Measurements from ENCODE around the gene INPP5K. TPM values are rescaled to one million over a fixed set of nuclear protein-coding genes. Genes with fewer than 3 reads are reported as not detected.
"Not testable (repeated sequence)": the region's sequence is repeated elsewhere in the genome, so short reads cannot be mapped to it uniquely, and the experiment has no call there.

INPP5K gene
- total RNA-seq, result 20.1 and 31.6 TPM in 2 replicates

DNA sequence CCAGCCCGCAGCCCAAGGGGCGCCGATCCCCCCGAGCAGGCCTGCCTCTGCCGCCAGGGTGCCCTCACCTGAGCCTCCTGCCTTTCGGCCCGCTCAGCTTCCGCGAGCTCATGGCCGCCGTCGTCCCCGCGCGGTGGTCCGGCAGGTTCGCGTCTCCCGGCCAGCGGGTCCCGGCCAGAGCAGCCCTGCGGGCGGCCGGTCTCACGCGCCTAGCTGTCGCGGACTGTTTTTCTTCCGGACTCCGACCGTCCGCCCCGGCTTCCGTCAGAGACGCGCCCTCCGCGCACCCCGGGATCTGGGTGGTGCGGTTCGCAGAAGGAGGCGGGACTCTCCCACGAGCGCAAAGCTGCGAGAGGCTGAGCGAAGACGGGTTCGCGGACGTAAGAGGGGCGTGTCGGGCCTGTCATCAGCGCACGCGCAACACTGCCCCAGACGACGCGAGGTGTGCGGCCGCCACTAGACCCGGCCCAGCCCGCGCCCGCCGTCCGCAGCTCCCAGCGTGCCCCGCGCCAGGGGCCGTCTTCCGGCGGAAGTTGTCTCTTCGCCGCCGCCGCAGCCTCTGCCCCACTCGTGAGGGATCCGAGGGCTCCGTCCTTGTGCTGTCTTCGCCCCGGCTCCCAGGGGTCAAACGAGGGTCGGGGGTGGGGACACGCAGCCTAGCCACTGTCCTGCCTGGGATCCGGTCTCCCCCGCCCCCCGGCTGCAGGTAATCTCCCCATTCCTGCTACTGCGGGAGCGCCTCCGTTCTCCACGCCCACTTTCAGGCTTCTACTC lies at the start of gene INPP5K:
Gene INPP5K (minus strand): TSS at position 225 of the 774 bp plus-strand sequence. CDS start 113 bp downstream, at position 112.
- peaks cover 2% of the 10 kb centered on the region for H3K36me3 ChIP-seq (ENCODE audit: control insufficient read depth, insufficient read depth, low read length)
- TF ChIP-seq, protein P1, sequence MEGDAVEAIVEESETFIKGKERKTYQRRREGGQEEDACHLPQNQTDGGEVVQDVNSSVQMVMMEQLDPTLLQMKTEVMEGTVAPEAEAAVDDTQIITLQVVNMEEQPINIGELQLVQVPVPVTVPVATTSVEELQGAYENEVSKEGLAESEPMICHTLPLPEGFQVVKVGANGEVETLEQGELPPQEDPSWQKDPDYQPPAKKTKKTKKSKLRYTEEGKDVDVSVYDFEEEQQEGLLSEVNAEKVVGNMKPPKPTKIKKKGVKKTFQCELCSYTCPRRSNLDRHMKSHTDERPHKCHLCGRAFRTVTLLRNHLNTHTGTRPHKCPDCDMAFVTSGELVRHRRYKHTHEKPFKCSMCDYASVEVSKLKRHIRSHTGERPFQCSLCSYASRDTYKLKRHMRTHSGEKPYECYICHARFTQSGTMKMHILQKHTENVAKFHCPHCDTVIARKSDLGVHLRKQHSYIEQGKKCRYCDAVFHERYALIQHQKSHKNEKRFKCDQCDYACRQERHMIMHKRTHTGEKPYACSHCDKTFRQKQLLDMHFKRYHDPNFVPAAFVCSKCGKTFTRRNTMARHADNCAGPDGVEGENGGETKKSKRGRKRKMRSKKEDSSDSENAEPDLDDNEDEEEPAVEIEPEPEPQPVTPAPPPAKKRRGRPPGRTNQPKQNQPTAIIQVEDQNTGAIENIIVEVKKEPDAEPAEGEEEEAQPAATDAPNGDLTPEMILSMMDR (IDR thresholded peaks at IDR 0.05; ENCODE audit: insufficient read depth, low read length, severe bottlenecking), result peak; percentile 23
- DNase-seq (ENCODE audit: low read depth) (peak; percentile 94), FAIRE-seq (no peak)
- H3K27me3 ChIP-seq (ENCODE audit: control insufficient read depth, insufficient read depth, low read length), result no peaks in the 10 kb centered on the region
- peak within 1 kb of the TSS; percentile 93 for H3K4me3 ChIP-seq (ENCODE audit: low read depth, low read length)

DNA sequence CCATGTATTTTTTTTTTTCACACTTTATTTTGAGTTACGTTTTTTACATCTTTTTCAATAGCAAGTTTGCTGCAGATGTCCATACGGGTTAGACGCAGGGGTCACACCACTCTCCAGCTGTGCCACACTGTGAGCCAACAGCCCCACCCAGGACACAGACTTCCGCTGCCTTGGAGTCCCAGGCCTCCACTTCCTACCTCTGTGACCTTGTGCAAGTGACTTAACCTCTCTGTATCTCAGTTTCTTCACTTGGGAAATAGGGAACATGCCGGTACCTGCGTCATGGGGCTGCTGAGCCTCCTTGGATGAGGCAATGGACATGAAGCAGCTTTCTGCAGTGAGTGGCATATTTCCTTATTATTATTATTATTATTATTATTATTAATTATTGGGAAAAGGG lies 49.5 kb upstream of the INPP5K start:
- H3K27me3 ChIP-seq (ENCODE audit: control insufficient read depth, insufficient read depth, low read length), result no peaks in the 10 kb centered on the region
- no peak for DNase-seq (ENCODE audit: low read depth)
- TF ChIP-seq, protein P1 (IDR thresholded peaks at IDR 0.05; ENCODE audit: insufficient read depth, low read length, severe bottlenecking), result no peak
- no peak for FAIRE-seq
- no peak overlapping the region for H3K4me3 ChIP-seq (ENCODE audit: low read depth, low read length)
- no peaks in the 10 kb centered on the region for H3K36me3 ChIP-seq (ENCODE audit: control insufficient read depth, insufficient read depth, low read length)

DNA sequence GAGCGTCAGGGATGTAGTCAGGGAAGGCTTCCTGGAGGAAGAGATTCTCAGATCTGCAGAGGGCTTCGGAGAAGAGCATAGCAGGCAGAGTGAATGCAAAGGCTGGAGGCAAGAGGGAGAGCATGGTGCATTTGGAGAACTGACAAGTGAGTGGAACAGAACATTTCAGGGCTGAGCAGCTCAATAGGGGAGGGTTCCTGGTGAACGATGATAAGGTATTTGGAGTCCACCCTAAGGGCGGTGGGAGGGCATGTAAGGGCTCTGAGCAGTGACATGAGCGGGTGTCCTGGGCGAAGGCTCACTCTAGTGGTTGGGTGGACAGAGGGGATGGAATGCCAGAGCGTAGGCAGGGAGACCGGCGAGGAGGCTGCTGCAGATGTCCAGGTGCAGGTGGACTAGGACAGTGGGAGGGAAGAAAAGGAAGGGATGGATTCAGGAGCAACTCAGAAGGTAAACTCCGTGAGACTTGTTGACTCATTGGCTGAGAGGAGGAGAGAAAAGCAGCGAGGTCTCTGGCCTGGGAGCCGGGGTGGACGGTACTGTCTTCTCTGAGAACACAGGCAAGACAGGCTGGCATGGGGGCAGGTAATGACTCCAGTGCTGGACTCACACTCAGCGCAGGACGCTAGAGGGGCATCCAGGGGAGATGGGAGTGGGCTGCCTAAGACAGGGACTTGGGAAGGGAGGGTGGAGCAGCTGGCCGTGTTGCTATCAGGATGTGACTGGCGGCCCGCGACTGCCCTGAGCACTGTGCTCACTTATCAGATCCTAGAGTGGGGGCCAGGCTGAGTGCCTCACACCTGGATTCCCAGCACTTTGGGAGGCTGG lies 47.6 kb upstream of the INPP5K start:
- no peak overlapping the region for H3K4me3 ChIP-seq (ENCODE audit: low read depth, low read length)
- TF ChIP-seq, protein P1 (IDR thresholded peaks at IDR 0.05; ENCODE audit: insufficient read depth, low read length, severe bottlenecking), result no peak
- no peaks in the 10 kb centered on the region for H3K27me3 ChIP-seq (ENCODE audit: control insufficient read depth, insufficient read depth, low read length)
- FAIRE-seq (no peak), DNase-seq (ENCODE audit: low read depth) (no peak)
- H3K36me3 ChIP-seq (ENCODE audit: control insufficient read depth, insufficient read depth, low read length), result peaks cover 1% of the 10 kb centered on the region

DNA sequence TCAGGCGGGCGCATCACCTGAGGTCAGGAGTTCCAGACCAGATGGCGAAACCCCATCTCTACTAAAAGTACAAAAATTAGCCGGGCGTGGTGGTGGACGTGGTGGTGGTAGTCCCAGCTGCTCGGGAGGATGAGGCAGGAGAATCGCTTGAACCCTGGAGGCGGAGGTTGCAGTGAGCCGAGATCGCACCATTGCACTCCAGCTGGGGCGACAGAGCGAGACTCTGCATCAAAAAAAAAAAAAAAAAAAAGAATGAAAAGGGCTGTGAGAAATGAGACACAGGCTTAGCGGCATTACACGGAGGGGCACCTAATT lies 47.0 kb upstream of the INPP5K start:
- not testable (repeated sequence) for H3K36me3 ChIP-seq (ENCODE audit: control insufficient read depth, insufficient read depth, low read length); FAIRE-seq; H3K4me3 ChIP-seq (ENCODE audit: low read depth, low read length); DNase-seq (ENCODE audit: low read depth); H3K27me3 ChIP-seq (ENCODE audit: control insufficient read depth, insufficient read depth, low read length)

DNA sequence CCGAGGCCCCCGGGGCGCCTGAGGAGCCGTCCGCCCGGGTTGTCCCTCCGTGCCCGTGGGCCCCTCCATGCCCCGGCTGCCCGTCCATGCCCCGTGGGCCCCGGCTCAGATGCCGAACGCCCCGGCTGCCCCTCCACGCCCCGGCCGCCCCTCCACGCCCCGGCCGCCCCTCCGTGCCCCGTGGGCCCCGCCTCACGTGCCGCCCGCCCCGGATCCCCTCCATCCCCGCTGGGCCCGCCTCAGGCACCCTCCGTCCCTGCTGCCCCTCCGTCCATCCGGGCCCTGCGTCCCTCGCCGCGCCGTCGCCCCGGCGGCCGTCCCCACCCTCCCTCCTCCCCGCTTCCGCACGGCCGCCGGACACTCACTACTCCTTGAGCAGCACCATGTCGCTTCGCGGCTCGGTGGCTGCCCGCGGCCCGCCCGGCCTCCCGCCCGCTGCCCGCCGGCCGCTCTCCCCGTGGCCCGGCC lies 45.8 kb upstream of the INPP5K start:
- FAIRE-seq, result no peak
- peak overlapping the region; percentile 80 for H3K4me3 ChIP-seq (ENCODE audit: low read depth, low read length)
- no peaks in the 10 kb centered on the region for H3K27me3 ChIP-seq (ENCODE audit: control insufficient read depth, insufficient read depth, low read length)
- DNase-seq (ENCODE audit: low read depth), result no peak
- TF ChIP-seq, protein P1 (IDR thresholded peaks at IDR 0.05; ENCODE audit: insufficient read depth, low read length, severe bottlenecking), result no peak
- H3K36me3 ChIP-seq (ENCODE audit: control insufficient read depth, insufficient read depth, low read length), result peaks cover 3% of the 10 kb centered on the region

All from bronchial epithelial cell (primary cell).